HG03039 (cell line): ENCODE data around the gene SLC1A2.
"Not testable (repeated sequence)": the region's sequence is repeated elsewhere in the genome, so short reads cannot be mapped to it uniquely, and the experiment has no call there.

Source experiments
- ATAC-seq: cut with Tn5 transposase; IDR thresholded peaks from one replicate; pipeline ENCODE4 v1.9.1; 2021; ENCODE audit warnings: mild to moderate bottlenecking, moderate library complexity; ENCODE audit not compliant: unreplicated experiment

SLC1A2 gene

GRCh38 chr11:35232891-35233330 is 186.4 kb downstream of the SLC1A2 start:
- no peak for ATAC-seq

GRCh38 chr11:35231076-35231860 is 188.1 kb downstream of the SLC1A2 start:
- no peak for ATAC-seq

- no peak for ATAC-seq
Observed at GRCh38 chr11:35230388-35230787, 189.0 kb downstream of the SLC1A2 start.

GRCh38 chr11:35228328-35228725 is 191.0 kb downstream of the SLC1A2 start:
- no peak for ATAC-seq

- no peak for ATAC-seq
Observed at GRCh38 chr11:35227576-35228327, 191.6 kb downstream of the SLC1A2 start.

- not testable (repeated sequence) for ATAC-seq
Observed at GRCh38 chr11:35226756-35227155, 192.6 kb downstream of the SLC1A2 start.

- no peak for ATAC-seq
Observed at GRCh38 chr11:35225946-35226520, 193.3 kb downstream of the SLC1A2 start.

- ATAC-seq: no peak
Observed at GRCh38 chr11:35223991-35224390, 195.4 kb downstream of the SLC1A2 start.

GRCh38 chr11:35223371-35223796 is 196.0 kb downstream of the SLC1A2 start:
- ATAC-seq: no peak

GRCh38 chr11:35218956-35219355 is 200.4 kb downstream of the SLC1A2 start:
- ATAC-seq: no peak

GRCh38 chr11:35216962-35217678 is 202.2 kb downstream of the SLC1A2 start:
- ATAC-seq: no peak

- ATAC-seq: no peak
Observed at GRCh38 chr11:35215945-35216344, 203.4 kb downstream of the SLC1A2 start.

GRCh38 chr11:35214792-35215193 is 204.6 kb downstream of the SLC1A2 start:
- ATAC-seq: no peak

- no peak for ATAC-seq
Observed at GRCh38 chr11:35214226-35214770, 205.1 kb downstream of the SLC1A2 start.

- no peak for ATAC-seq
Observed at GRCh38 chr11:35211952-35212351, 207.4 kb downstream of the SLC1A2 start.

- no peak for ATAC-seq
Observed at GRCh38 chr11:35210876-35211546, 208.3 kb downstream of the SLC1A2 start.

- no peak for ATAC-seq
Observed at GRCh38 chr11:35208795-35209194, 210.6 kb downstream of the SLC1A2 start.

- ATAC-seq: no peak
Observed at GRCh38 chr11:35207471-35208403, 211.6 kb downstream of the SLC1A2 start.

GRCh38 chr11:35206616-35207015 is 212.7 kb downstream of the SLC1A2 start:
- ATAC-seq: no peak
